Heart left ventricle (tissue), 13 donors: ENCODE measurements around the gene GABBR1.
"Not testable (repeated sequence)": the region's sequence is repeated elsewhere in the genome, so short reads cannot be mapped to it uniquely, and the experiment has no call there.

ENCODE experiments used
- POLR2A ChIP-seq, 2 donors: fragments of 450-650 bp; IDR thresholded peaks; one replicate each; pipeline ENCODE4 v1.6.1; 2017; ENCODE audit warnings: antibody characterized with exemption in 2 of 2, mild to moderate bottlenecking in 2 of 2, moderate library complexity in 2 of 2
- TF ChIP-seq, protein P1 (sequence below), 12 donors: fragments of 200-600 bp; sonication (generic) in 4 of 12; IDR thresholded peaks; one replicate each; pipeline versions ENCODE4 v1.5.0 to v1.8.0; 2018 to 2022; ENCODE audit warnings: antibody characterized with exemption in 12 of 12, mild to moderate bottlenecking in 5 of 12
- donor health status: ischemic (EF 13 %, LVEDD 7.1; RV severe dilation, severe dysfunction).
- donor health status: DM: no; HTN: yes; CAD: no.
- donor health status: DM: no; HTN: no; CAD: no.
- donor health status: ischemic (EF 25% LVEDD 6.9; RV normal size, moderate dysfunction).
- donor health status: ischemic (EF 25% LVEDD 5.7; RV mildly dilated, moderate dysfunction).
- donor health status: ischemic (EF 35%, LVEDD 5.7; RV mildly dilated, moderate dysfunction).
- donor health status: nonischemic (EF 11% LVEDD 7.7; RV severe dilation, severe dysfunction).
- donor health status: DM: yes; HTN: yes; CAD: no.
- donor health status: PGD.
- donor health status: ischemic (EF 29% LVEDD 5.4; RV normal size, mild dysfunction).
- donor health status: nonischemic (EF 23%, LVEDD 6.1; RV moderate dilation, normal function).

- TF ChIP-seq, protein P1, sequence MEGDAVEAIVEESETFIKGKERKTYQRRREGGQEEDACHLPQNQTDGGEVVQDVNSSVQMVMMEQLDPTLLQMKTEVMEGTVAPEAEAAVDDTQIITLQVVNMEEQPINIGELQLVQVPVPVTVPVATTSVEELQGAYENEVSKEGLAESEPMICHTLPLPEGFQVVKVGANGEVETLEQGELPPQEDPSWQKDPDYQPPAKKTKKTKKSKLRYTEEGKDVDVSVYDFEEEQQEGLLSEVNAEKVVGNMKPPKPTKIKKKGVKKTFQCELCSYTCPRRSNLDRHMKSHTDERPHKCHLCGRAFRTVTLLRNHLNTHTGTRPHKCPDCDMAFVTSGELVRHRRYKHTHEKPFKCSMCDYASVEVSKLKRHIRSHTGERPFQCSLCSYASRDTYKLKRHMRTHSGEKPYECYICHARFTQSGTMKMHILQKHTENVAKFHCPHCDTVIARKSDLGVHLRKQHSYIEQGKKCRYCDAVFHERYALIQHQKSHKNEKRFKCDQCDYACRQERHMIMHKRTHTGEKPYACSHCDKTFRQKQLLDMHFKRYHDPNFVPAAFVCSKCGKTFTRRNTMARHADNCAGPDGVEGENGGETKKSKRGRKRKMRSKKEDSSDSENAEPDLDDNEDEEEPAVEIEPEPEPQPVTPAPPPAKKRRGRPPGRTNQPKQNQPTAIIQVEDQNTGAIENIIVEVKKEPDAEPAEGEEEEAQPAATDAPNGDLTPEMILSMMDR (IDR thresholded peaks at IDR 0.05), result not testable (repeated sequence)
- not testable (repeated sequence) for TF ChIP-seq POLR2A (IDR thresholded peaks at IDR 0.05)
Measured at GRCh38 chr6:29661502-29662141, 28.6 kb upstream of the GABBR1 start.
